ENCODE data around the gene GALNT6. TPM values are rescaled to one million over a fixed set of nuclear protein-coding genes. Genes with fewer than 3 reads are reported as not detected.

The GALNT6 gene
- total RNA-seq, 1 experiment from 2014 or later: 101 TPM

- BruUV-seq (replicated peaks): no TSS peak
- DNase-seq (no peak), ATAC-seq (no peak)
- H3K9me3 ChIP-seq (ENCODE audit: low read length): no peaks in the 10 kb centered on the region
- no peak overlapping the region for H3K4me3 ChIP-seq (ENCODE audit: low read length)
- no peaks in the 10 kb centered on the region for H4K20me1 ChIP-seq (ENCODE audit: low read length)
- H3K9ac ChIP-seq (ENCODE audit: low read length): no peak overlapping the region
- TF ChIP-seq, protein P1, sequence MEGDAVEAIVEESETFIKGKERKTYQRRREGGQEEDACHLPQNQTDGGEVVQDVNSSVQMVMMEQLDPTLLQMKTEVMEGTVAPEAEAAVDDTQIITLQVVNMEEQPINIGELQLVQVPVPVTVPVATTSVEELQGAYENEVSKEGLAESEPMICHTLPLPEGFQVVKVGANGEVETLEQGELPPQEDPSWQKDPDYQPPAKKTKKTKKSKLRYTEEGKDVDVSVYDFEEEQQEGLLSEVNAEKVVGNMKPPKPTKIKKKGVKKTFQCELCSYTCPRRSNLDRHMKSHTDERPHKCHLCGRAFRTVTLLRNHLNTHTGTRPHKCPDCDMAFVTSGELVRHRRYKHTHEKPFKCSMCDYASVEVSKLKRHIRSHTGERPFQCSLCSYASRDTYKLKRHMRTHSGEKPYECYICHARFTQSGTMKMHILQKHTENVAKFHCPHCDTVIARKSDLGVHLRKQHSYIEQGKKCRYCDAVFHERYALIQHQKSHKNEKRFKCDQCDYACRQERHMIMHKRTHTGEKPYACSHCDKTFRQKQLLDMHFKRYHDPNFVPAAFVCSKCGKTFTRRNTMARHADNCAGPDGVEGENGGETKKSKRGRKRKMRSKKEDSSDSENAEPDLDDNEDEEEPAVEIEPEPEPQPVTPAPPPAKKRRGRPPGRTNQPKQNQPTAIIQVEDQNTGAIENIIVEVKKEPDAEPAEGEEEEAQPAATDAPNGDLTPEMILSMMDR (conservative IDR thresholded peaks at IDR 0.05; ENCODE audit: low read depth, low read length): no peak
- no peak for TF ChIP-seq EZH2phosphoT487 (IDR thresholded peaks at IDR 0.05; ENCODE audit: borderline replicate concordance, low read length)
- TF ChIP-seq EZH2 (IDR thresholded peaks at IDR 0.05; ENCODE audit: low read length, unreplicated experiment): no peak
- peaks cover 19% of the 10 kb centered on the region for H3K4me1 ChIP-seq (ENCODE audit: insufficient read depth, low read length)
- no peak overlapping the region for H3K27ac ChIP-seq (ENCODE audit: low read length)
- POLR2A ChIA-PET (ENCODE audit: unreplicated experiment): no interaction called here
- no peaks in the 10 kb centered on the region for H3K27me3 ChIP-seq (ENCODE audit: low read length)
- H3K4me2 ChIP-seq (ENCODE audit: low read length): no peak overlapping the region
- CTCF ChIA-PET: no interaction called here
- no peaks in the 10 kb centered on the region for H3K79me2 ChIP-seq (ENCODE audit: low read length)
- no peaks in the 10 kb centered on the region for H3K36me3 ChIP-seq (ENCODE audit: low read depth, low read length)
- intact Hi-C loops (cut with micrococcal nuclease): no loop called here
- H3F3A ChIP-seq (ENCODE audit: low read length, unreplicated experiment): no peaks in the 10 kb centered on the region
- H3K9me2 ChIP-seq (replicated peaks; ENCODE audit: low read length): no peaks in the 10 kb centered on the region
- H2AFZ ChIP-seq (ENCODE audit: low read length): no peak overlapping the region
These were observed 79.8 kb downstream of the GALNT6 start for GRCh38 chr12:51311389-51311788.

DNA sequence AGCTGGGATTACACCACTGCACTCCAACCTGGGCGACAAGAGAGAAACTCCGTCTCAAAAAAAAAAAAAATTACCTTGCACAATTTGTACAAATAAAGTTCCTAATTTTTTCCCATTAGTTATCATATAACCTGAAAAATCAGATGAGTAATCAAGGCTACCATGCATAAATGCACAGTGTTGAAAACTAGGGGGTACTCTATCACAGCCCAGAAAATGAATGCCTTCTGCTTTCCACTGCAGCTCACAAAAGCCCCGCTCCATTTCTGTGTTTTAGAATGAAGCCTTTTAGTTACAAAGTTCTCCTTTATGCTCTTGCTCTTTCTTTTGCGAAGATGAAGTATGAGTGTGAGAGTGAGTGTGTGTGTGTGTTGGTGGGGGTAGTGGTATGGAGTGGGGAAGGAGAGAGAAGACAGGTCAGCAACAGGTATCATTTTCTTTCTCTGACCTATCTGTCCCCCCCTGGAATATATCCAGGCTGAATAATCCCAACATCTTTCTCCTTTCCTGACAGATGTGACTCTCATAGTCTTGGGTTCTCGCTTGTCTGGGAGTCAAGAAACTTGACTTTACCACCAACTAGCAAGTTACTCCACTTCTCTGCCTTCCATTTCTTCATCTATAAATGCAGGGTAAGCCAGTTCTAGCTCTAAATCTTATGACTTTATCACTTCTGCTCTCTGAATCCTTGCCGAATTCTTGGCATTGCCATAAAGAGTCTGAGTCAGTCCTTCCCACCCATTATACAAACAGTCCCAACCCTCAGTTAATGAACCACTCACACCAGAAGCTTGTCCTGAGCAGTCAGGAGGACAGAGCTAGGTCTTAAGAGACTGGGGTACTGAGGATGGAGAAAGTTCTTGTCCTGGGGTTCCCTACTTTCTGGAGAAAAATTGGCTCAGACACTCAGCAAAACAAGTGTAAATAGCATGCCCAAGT is 83.3 kb downstream of the GALNT6 start:
- Histone ChIP-seq H3K4me1 (ENCODE audit: insufficient read depth, low read length) (peaks cover 19% of the 10 kb centered on the region), H3K9me3 (ENCODE audit: low read length) (no peaks in the 10 kb centered on the region), H2AFZ (ENCODE audit: low read length) (0 out of 2 replicates have a peak overlapping the region, but pooled peaks have one; percentile 19), H3K4me3 (ENCODE audit: low read length) (peak overlapping the region; percentile 46), H3K27me3 (ENCODE audit: low read length) (no peaks in the 10 kb centered on the region), H4K20me1 (ENCODE audit: low read length) (no peaks in the 10 kb centered on the region), H3K79me2 (ENCODE audit: low read length) (no peaks in the 10 kb centered on the region), H3K36me3 (ENCODE audit: low read depth, low read length) (no peaks in the 10 kb centered on the region), H3F3A (ENCODE audit: low read length, unreplicated experiment) (no peaks in the 10 kb centered on the region), H3K9me2 (replicated peaks; ENCODE audit: low read length) (no peaks in the 10 kb centered on the region), H3K9ac (ENCODE audit: low read length) (peak overlapping the region; percentile 46), H3K27ac (ENCODE audit: low read length) (peak overlapping the region; percentile 91), H3K4me2 (ENCODE audit: low read length) (peak overlapping the region; percentile 82)
- DNase-seq (peak; percentile 94), ATAC-seq (peak; percentile 100)
- TF ChIP-seq, protein P1 (conservative IDR thresholded peaks at IDR 0.05; ENCODE audit: low read depth, low read length): no peak
- TF ChIP-seq EZH2phosphoT487 (IDR thresholded peaks at IDR 0.05; ENCODE audit: borderline replicate concordance, low read length) (no peak), EZH2 (IDR thresholded peaks at IDR 0.05; ENCODE audit: low read length, unreplicated experiment) (no peak)
- POLR2A ChIA-PET (ENCODE audit: unreplicated experiment): interaction anchor here (0.5 to 1.4 kb wide), 4 partner anchors 13 to 284 kb away, joined by 3 to 10 read pairs (median 7); partner anchors contain the start of gene SMAGP
- intact Hi-C loops (cut with micrococcal nuclease): loop anchor here (1.0 kb wide), 2 partner anchors 33 to 37 kb away; no protein-coding TSS in a partner anchor
- CTCF ChIA-PET: interaction anchor here (0.7 to 1.8 kb wide), 5 partner anchors 33 to 63 kb away, joined by 3 to 18 read pairs (median 5); no protein-coding TSS in a partner anchor
- TSS peak; percentile 82 for BruUV-seq (replicated peaks)

GRCh38 chr12:51306507-51306906 is 84.7 kb downstream of the GALNT6 start:
- BruUV-seq (replicated peaks): no TSS peak
- ATAC-seq: no peak
- Histone ChIP-seq H3F3A (ENCODE audit: low read length, unreplicated experiment) (no peaks in the 10 kb centered on the region), H3K27me3 (ENCODE audit: low read length) (no peaks in the 10 kb centered on the region), H3K27ac (ENCODE audit: low read length) (no peak overlapping the region), H2AFZ (ENCODE audit: low read length) (no peak overlapping the region), H3K9me2 (replicated peaks; ENCODE audit: low read length) (no peaks in the 10 kb centered on the region), H3K4me2 (ENCODE audit: low read length) (no peak overlapping the region), H3K4me1 (ENCODE audit: insufficient read depth, low read length) (peaks cover 19% of the 10 kb centered on the region), H3K36me3 (ENCODE audit: low read depth, low read length) (no peaks in the 10 kb centered on the region), H3K4me3 (ENCODE audit: low read length) (no peak overlapping the region), H3K9me3 (ENCODE audit: low read length) (no peaks in the 10 kb centered on the region), H3K79me2 (ENCODE audit: low read length) (no peaks in the 10 kb centered on the region), H3K9ac (ENCODE audit: low read length) (no peak overlapping the region), H4K20me1 (ENCODE audit: low read length) (no peaks in the 10 kb centered on the region)
- no peak for DNase-seq
- TF ChIP-seq EZH2 (IDR thresholded peaks at IDR 0.05; ENCODE audit: low read length, unreplicated experiment) (no peak), EZH2phosphoT487 (IDR thresholded peaks at IDR 0.05; ENCODE audit: borderline replicate concordance, low read length) (no peak)
- TF ChIP-seq, protein P1 (conservative IDR thresholded peaks at IDR 0.05; ENCODE audit: low read depth, low read length): no peak
- ChIA-PET POLR2A (ENCODE audit: unreplicated experiment) (no interaction called here), CTCF (no interaction called here)
- intact Hi-C loops (cut with micrococcal nuclease): no loop called here

Measured in PC-3 (cell line).